Activated CD4-positive, alpha-beta memory T cell treated with anti-CD3 and anti-CD28 coated beads, Interleukin-2, amount 10 ng/mL, durations not matched to agents 7 days and 5 days (primary cell): ENCODE data around the gene ISCU. TPM values are rescaled to one million over a fixed set of nuclear protein-coding genes. Genes with fewer than 3 reads are reported as not detected.

Experiments used
- CTCF ChIA-PET: fragments of 350-600 bp; sonication (Branson Sonifier 250); formaldehyde crosslinking; loops from one replicate; lab custom pipeline; 2021; ENCODE audit warnings: antibody characterized with exemption, inconsistent platforms; lab: Charles Lee
- POLR2A ChIA-PET: fragments of 350-600 bp; sonication (Branson Sonifier 250); formaldehyde crosslinking; loops from one replicate; lab custom pipeline; 2021; ENCODE audit warnings: antibody characterized with exemption; lab: Charles Lee
- DNase-seq: peaks from one replicate; pipeline ENCODE4 v3.0.0-alpha.2; 2020
- H3K27ac Mint-ChIP-seq: one replicate; pipeline ENCODE4 v1.8.0; 2021; ENCODE audit warnings: mild to moderate bottlenecking, mixed read lengths
- H3K27me3 Mint-ChIP-seq: one replicate; pipeline ENCODE4 v1.8.0; 2021; ENCODE audit warnings: mixed read lengths
- H3K36me3 Mint-ChIP-seq: one replicate; pipeline ENCODE4 v1.8.0; 2021; ENCODE audit warnings: low read depth, mixed read lengths
- H3K4me1 Mint-ChIP-seq: one replicate; pipeline ENCODE4 v1.8.0; 2021; ENCODE audit warnings: mixed read lengths
- H3K4me3 Mint-ChIP-seq: one replicate; pipeline ENCODE4 v1.8.0; 2021; ENCODE audit warnings: mild to moderate bottlenecking, mixed read lengths
- H3K9me3 Mint-ChIP-seq: one replicate; pipeline ENCODE4 v1.8.0; 2021; ENCODE audit warnings: mixed read lengths
- total RNA-seq, 2 experiments: library from RNA; stranded (reverse); gene quantifications; one replicate each; pipeline ENCODE4 v1.2.3, GENCODE V29; 2021

Gene ISCU
- 10 to 100 TPM; 69.9 to 74.1 TPM for total RNA-seq

- H3K27me3 Mint-ChIP-seq: no peaks in the 10 kb centered on the region
- no peaks in the 10 kb centered on the region for H3K9me3 Mint-ChIP-seq
- peak; percentile 99 for DNase-seq
- peak within 1 kb of the TSS; percentile 99 for H3K27ac Mint-ChIP-seq
- H3K4me3 Mint-ChIP-seq: peak within 1 kb of the TSS; percentile 100
- CTCF ChIA-PET: interaction anchor here (0.5 to 3.8 kb wide), 13 partner anchors 56 to 532 kb away, joined by 3 to 51 read pairs (median 4); partner anchors contain the start of gene SELPLG
- H3K36me3 Mint-ChIP-seq: peaks cover 51% of the 10 kb centered on the region
- peaks cover 63% of the 10 kb centered on the region for H3K4me1 Mint-ChIP-seq
- POLR2A ChIA-PET: interaction anchor here (0.8 to 15.5 kb wide), 21 partner anchors 9 to 877 kb away, joined by 3 to 385 read pairs (median 5); partner anchors contain the start of genes FICD, PWP1, SELPLG and SSH1
These were observed at the start of gene ISCU for GRCh38 chr12:108562348-108563135. Gene ISCU, plus strand, starts transcription at chr12:108562596. Its CDS starts 27 bp downstream, at chr12:108562623.

DNA sequence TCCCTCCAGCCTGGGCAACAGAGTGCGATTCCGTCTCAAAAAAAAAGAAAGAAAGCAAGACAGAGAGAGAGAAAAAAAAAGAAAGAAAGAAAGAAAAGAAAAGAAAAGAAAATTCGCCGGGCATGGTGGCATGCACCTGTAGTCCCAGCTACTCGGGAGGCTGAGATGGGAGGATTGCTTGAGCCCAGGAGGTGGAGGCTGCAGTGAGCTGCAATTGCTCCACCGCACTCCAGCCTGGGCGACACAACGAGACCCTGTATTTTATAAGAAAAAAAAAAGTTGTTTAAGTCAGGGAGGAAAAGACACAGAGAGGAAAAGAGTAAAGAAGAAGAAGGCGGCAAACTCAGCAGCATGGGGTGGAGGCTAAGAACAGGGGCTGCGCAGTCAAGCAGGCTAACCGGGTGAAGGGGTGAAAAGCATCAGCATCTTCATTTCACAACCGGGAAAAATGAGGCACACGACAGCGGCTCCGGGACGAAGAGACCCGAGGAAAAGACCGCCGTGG lies 47.9 kb upstream of the ISCU start:
- Mint-ChIP-seq H3K27ac (peak overlapping the region; percentile 72), H3K4me1 (peaks cover 39% of the 10 kb centered on the region), H3K4me3 (peak overlapping the region; percentile 84), H3K36me3 (peaks cover 20% of the 10 kb centered on the region), H3K27me3 (no peaks in the 10 kb centered on the region), H3K9me3 (no peaks in the 10 kb centered on the region)
- ChIA-PET POLR2A (interaction anchor here (1.1 to 2.0 kb wide), 4 partner anchors 46 to 579 kb away, joined by 3 to 7 read pairs (median 4); partner anchors contain the start of genes ALKBH2, ISCU, SART3 and SELPLG), CTCF (interaction anchor here (1.5 kb wide), 2 partner anchors 13 to 524 kb away, joined by 3 to 4 read pairs; no protein-coding TSS in a partner anchor)
- DNase-seq: no peak

DNA sequence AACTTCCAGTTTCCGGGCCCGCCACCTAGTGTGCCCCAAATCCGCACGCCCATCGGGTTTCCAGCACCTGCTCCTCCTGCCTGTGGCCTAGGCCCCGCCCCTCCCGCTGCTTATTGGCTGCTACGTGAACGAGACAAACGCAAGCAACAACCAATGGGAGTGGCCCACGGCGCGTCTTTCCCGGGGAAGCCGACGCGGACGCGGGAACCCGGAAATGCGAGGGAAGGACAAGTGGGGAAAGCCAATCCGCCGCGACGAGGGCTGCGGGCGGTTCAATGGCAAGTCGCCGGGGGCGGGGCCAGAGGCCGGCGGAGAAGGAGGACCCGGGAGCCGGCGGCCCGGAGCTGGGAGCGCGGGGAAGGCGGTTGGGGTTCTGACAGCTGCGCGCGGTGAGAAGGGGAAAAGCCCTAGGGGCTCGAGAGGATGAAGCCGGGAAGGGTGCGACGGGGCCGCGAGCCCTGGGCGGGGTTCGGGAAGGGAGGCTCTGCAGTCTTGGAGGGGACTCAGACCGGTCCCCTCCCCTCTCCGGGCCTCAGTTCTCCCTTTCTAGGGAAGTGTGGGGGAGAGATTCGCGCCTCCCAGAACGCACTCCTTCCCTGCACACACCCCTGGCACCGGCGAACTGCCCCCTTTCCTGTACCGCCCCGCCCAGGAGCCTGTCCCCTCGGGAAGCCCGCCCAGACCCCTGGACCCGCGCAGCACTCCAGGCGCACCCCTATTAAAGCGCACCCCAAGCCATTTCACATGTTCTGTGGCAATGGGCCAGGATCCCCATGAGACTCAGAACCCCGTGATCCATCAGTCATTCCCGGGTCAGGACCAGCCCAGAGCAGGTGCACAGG lies 47.2 kb upstream of the ISCU start, which contains the start of gene FICD:
FICD (plus strand) TSS at position 305 of the 842 bp plus-strand sequence. CDS start 1,696 bp downstream, outside the sequence.
- ChIA-PET CTCF (interaction anchor here (1.5 kb wide), 2 partner anchors 12 to 525 kb away, joined by 3 to 4 read pairs; no protein-coding TSS in a partner anchor), POLR2A (interaction anchor here (1.1 to 2.0 kb wide), 4 partner anchors 46 to 578 kb away, joined by 3 to 7 read pairs (median 4); partner anchors contain the start of genes ALKBH2, ISCU, SART3 and SELPLG)
- Mint-ChIP-seq H3K4me1 (peaks cover 39% of the 10 kb centered on the region), H3K4me3 (peak within 1 kb of the TSS; percentile 84), H3K9me3 (no peaks in the 10 kb centered on the region), H3K27me3 (no peaks in the 10 kb centered on the region), H3K36me3 (peaks cover 26% of the 10 kb centered on the region), H3K27ac (peak within 1 kb of the TSS; percentile 72)
- DNase-seq: peak; percentile 100

- CTCF ChIA-PET: no interaction called here
- no peaks in the 10 kb centered on the region for H3K9me3 Mint-ChIP-seq
- no peak for DNase-seq
- H3K4me3 Mint-ChIP-seq: peak overlapping the region; percentile 84
- peaks cover 34% of the 10 kb centered on the region for H3K36me3 Mint-ChIP-seq
- POLR2A ChIA-PET: interaction anchor here (1.1 to 2.0 kb wide), 4 partner anchors 33 to 118 kb away, joined by 3 to 7 read pairs (median 4); partner anchors contain the start of genes ISCU, SART3 and SELPLG
- H3K27me3 Mint-ChIP-seq: no peaks in the 10 kb centered on the region
- peaks cover 39% of the 10 kb centered on the region for H3K4me1 Mint-ChIP-seq
- peak overlapping the region; percentile 72 for H3K27ac Mint-ChIP-seq
These were observed 46.5 kb upstream of the ISCU start for GRCh38 chr12:108515916-108516315.

GRCh38 chr12:108516511-108517275 lies 45.7 kb upstream of the ISCU start:
- H3K27me3 Mint-ChIP-seq: no peaks in the 10 kb centered on the region
- DNase-seq: no peak
- CTCF ChIA-PET: no interaction called here
- POLR2A ChIA-PET: interaction anchor here (1.2 to 2.0 kb wide), 3 partner anchors 33 to 117 kb away, joined by 3 to 7 read pairs (median 4); partner anchors contain the start of genes SART3 and SELPLG
- H3K4me3 Mint-ChIP-seq: peak overlapping the region; percentile 84
- no peaks in the 10 kb centered on the region for H3K9me3 Mint-ChIP-seq
- peaks cover 34% of the 10 kb centered on the region for H3K4me1 Mint-ChIP-seq
- H3K27ac Mint-ChIP-seq: no peak overlapping the region
- H3K36me3 Mint-ChIP-seq: peaks cover 40% of the 10 kb centered on the region

DNA sequence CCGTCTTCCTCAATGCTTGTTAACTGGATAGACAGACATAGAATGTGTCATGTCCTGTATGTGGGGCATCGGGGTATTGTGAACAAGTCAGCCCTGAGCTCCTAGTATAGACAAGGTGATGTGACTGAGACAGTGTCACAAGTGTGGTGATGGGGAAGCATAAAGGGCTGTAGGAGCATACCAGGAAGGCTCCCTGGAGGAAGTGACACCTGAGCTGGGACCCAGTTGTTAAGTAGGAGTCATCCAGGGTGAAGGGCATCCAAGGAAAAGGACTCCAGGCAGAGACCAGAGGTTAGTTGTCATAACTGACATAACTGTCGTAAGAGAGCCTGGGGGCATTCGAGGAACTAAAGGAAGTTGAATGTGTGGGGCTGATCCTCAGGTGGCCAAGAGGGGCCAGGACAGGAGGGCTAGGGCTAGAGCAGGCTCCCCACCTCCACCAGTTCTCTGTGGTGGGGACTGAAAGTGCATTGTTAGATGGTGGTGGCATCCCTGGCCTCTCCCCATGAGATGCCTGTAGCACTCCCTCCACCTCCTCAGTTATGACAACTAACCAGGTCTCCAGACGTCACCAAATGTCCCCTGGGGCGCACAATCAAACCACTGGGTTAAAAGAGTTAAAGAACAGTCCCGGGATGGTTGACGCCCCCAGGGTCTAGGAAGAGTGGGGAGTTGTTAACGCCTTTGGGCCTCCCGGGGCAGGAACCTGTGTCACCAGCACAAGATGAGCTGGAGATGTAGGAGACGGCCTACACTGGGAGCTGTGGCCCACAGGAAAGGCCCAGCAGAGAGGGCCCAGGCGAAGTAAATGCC lies 44.9 kb upstream of the ISCU start:
- H3K4me1 Mint-ChIP-seq: peaks cover 28% of the 10 kb centered on the region
- H3K4me3 Mint-ChIP-seq: peak overlapping the region; percentile 84
- H3K9me3 Mint-ChIP-seq: no peaks in the 10 kb centered on the region
- ChIA-PET POLR2A (no interaction called here), CTCF (no interaction called here)
- no peak for DNase-seq
- H3K36me3 Mint-ChIP-seq: peaks cover 48% of the 10 kb centered on the region
- no peak overlapping the region for H3K27ac Mint-ChIP-seq
- no peaks in the 10 kb centered on the region for H3K27me3 Mint-ChIP-seq

DNA sequence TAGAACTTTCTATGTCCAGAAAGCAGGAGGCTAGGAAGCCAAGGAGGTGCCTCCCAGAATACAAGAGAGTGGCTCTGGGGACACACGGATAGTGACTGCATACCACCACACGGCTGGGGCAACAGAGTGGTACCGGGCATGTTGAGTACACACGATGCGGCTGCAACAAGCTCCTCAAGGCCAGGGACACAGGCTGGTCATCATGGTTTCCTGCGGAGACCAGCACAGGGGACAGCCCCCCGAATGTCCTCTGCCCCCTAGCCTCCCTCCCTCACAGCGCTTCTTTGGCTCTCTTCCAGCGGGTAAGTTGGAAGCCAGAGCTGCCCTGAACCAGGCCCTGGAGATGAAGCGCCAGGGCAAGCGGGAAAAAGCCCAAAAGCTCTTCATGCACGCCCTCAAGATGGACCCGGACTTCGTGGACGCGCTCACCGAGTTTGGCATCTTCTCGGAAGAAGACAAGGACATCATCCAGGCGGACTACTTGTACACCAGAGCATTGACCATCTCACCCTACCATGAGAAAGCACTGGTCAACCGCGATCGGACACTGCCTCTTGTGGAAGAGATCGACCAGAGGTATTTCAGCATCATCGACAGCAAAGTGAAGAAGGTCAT lies 44.2 kb upstream of the ISCU start:
- CTCF ChIA-PET: no interaction called here

GRCh38 chr12:108518716-108519496 lies 43.5 kb upstream of the ISCU start:
- no peak overlapping the region for H3K4me3 Mint-ChIP-seq
- POLR2A ChIA-PET: no interaction called here
- peaks cover 25% of the 10 kb centered on the region for H3K4me1 Mint-ChIP-seq
- H3K27ac Mint-ChIP-seq: no peak overlapping the region
- no peak for DNase-seq
- CTCF ChIA-PET: interaction anchor here (0.9 to 1.3 kb wide), 2 partner anchors 10 to 15 kb away, joined by 3 to 4 read pairs; no protein-coding TSS in a partner anchor
- peaks cover 59% of the 10 kb centered on the region for H3K36me3 Mint-ChIP-seq
- H3K9me3 Mint-ChIP-seq: no peaks in the 10 kb centered on the region
- H3K27me3 Mint-ChIP-seq: no peaks in the 10 kb centered on the region

More for the DNA sequence above, 44.2 kb upstream of the ISCU start:
- no peaks in the 10 kb centered on the region for H3K9me3 Mint-ChIP-seq
- H3K36me3 Mint-ChIP-seq: peaks cover 52% of the 10 kb centered on the region
- DNase-seq: no peak
- no peak overlapping the region for H3K4me3 Mint-ChIP-seq
- POLR2A ChIA-PET: no interaction called here
- peaks cover 28% of the 10 kb centered on the region for H3K4me1 Mint-ChIP-seq
- H3K27me3 Mint-ChIP-seq: no peaks in the 10 kb centered on the region
- H3K27ac Mint-ChIP-seq: no peak overlapping the region

DNA sequence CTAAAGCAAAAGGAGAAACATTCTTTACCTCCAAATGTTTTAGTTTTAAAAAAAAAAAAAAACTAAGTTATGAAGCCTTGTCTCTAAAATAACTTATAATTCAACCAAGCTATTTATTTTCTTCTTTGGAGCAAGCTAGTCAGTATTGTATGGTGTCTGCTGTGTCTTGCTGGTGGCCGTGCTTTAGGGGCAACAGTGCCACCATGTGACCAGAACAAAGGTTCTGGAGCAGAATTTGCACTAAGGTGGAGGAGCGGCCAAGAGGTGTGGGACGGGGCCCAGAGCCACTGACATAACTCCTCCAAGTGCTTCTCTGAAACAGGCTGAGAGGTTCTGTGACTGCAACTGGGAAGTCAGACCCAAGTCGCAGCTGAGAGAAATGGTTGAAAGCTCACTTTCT lies 42.8 kb upstream of the ISCU start:
- POLR2A ChIA-PET: no interaction called here
- Mint-ChIP-seq H3K27ac (no peak overlapping the region), H3K36me3 (peaks cover 66% of the 10 kb centered on the region)

GRCh38 chr12:108523365-108523764 lies 39.0 kb upstream of the ISCU start:
- H3K36me3 Mint-ChIP-seq: peaks cover 87% of the 10 kb centered on the region
- DNase-seq: no peak
- H3K4me1 Mint-ChIP-seq: peaks cover 9% of the 10 kb centered on the region
- H3K27me3 Mint-ChIP-seq: no peaks in the 10 kb centered on the region
- ChIA-PET CTCF (no interaction called here), POLR2A (no interaction called here)
- no peaks in the 10 kb centered on the region for H3K9me3 Mint-ChIP-seq
- H3K27ac Mint-ChIP-seq: no peak overlapping the region
- H3K4me3 Mint-ChIP-seq: no peak overlapping the region

More for the DNA sequence above, 42.8 kb upstream of the ISCU start:
- no peak for DNase-seq
- CTCF ChIA-PET: interaction anchor here (0.8 to 1.3 kb wide), 3 partner anchors 11 to 37 kb away, joined by 3 to 4 read pairs (median 3); no protein-coding TSS in a partner anchor
- no peaks in the 10 kb centered on the region for H3K27me3 Mint-ChIP-seq
- no peaks in the 10 kb centered on the region for H3K9me3 Mint-ChIP-seq
- H3K4me3 Mint-ChIP-seq: no peak overlapping the region
- peaks cover 22% of the 10 kb centered on the region for H3K4me1 Mint-ChIP-seq
